Measurements from ENCODE around the gene LTB4R.

- TF ChIP-seq CTCF (conservative IDR thresholded peaks at IDR 0.05): no peak
- TF ChIP-seq ZFX (IDR thresholded peaks at IDR 0.05): no peak
Measured at GRCh38 chr14:24329736-24330135, 18.4 kb downstream of the LTB4R start.

All from C4-2B (cell line).